Measurements from ENCODE around the gene GALNT17. TPM values are rescaled to one million over a fixed set of nuclear protein-coding genes. Genes with fewer than 3 reads are reported as not detected.

Gene GALNT17
- total RNA-seq, 6 donors from 2014 or later, result 5.3 to 26.2 (median 10.1) TPM

- Histone ChIP-seq H3K36me3 (no peaks in the 10 kb centered on the region), H3K4me1 (no peaks in the 10 kb centered on the region), H3K9me3 (no peaks in the 10 kb centered on the region), H3K27me3 (no peaks in the 10 kb centered on the region), H3K27ac (no peak overlapping the region), H3K4me3 (no peak overlapping the region)
- TF ChIP-seq POLR2A (IDR thresholded peaks at IDR 0.05), result no peak
- TF ChIP-seq, protein P1, sequence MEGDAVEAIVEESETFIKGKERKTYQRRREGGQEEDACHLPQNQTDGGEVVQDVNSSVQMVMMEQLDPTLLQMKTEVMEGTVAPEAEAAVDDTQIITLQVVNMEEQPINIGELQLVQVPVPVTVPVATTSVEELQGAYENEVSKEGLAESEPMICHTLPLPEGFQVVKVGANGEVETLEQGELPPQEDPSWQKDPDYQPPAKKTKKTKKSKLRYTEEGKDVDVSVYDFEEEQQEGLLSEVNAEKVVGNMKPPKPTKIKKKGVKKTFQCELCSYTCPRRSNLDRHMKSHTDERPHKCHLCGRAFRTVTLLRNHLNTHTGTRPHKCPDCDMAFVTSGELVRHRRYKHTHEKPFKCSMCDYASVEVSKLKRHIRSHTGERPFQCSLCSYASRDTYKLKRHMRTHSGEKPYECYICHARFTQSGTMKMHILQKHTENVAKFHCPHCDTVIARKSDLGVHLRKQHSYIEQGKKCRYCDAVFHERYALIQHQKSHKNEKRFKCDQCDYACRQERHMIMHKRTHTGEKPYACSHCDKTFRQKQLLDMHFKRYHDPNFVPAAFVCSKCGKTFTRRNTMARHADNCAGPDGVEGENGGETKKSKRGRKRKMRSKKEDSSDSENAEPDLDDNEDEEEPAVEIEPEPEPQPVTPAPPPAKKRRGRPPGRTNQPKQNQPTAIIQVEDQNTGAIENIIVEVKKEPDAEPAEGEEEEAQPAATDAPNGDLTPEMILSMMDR (IDR thresholded peaks at IDR 0.05), result no peak
- no peak for TF ChIP-seq EP300 (IDR thresholded peaks at IDR 0.05)
- no peak for TF ChIP-seq POLR2AphosphoS5 (IDR thresholded peaks at IDR 0.05)
- WGBS, 2 donors, result 78 to 94% methylated on average over 4 of the region's 4 CpGs
- ATAC-seq (ENCODE audit: low FRiP score in 2 of 2) (no peak), DNase-seq (no peak)
Measured at GRCh38 chr7:71444130-71444529, 312.2 kb downstream of the GALNT17 start.

DNA sequence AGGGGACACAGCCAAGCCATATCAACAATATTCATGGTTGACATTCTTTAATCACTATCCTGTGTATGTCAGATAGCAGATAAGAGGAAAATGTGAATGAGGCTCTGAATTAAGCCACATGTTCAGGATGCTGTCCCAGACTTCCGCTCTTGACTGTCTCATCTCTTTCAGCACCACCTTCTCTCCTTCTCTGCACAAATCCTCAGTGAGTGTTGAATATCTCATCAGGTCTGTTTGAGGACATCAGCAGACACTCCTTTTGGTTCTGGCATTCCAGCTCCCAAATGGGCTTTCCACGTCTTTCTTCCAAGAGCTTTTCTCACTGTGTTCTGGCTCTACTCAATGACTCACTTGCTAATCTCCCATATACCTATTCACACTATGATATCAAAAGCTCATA is 321.7 kb downstream of the GALNT17 start:
- no peaks in the 10 kb centered on the region for H3K4me1 ChIP-seq
- WGBS, 2 donors, result 78 to 90% methylated on average over 2 of the region's 2 CpGs
- TF ChIP-seq POLR2A (IDR thresholded peaks at IDR 0.05) (no peak), POLR2AphosphoS5 (IDR thresholded peaks at IDR 0.05) (no peak), EP300 (IDR thresholded peaks at IDR 0.05) (no peak)
- TF ChIP-seq, protein P1 (IDR thresholded peaks at IDR 0.05), result no peak

DNA sequence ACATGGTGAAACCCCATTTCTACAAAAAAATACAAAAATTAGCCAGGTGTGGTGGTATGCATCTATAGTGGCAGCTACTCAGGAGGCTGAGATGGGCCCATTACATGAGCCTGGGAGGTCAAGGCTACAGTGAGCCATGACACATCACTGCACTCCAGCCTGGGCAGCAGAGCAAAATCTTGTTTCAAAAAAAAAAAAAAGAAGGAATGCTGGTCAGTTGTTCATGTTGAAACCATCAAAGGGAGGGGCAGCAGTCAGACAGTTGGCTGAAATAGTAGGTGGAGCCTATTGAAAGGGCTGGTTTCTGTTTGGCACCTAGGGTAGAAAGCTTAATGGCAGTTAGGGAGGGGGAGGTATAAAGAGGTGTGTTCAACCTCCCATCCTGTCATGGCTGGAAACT is 323.0 kb downstream of the GALNT17 start:
- Histone ChIP-seq H3K27ac (no peak overlapping the region), H3K4me1 (no peaks in the 10 kb centered on the region), H3K4me3 (no peak overlapping the region), H3K9me3 (no peaks in the 10 kb centered on the region), H3K36me3 (no peaks in the 10 kb centered on the region), H3K27me3 (no peaks in the 10 kb centered on the region)
- ATAC-seq (ENCODE audit: low FRiP score in 2 of 2) (no peak), DNase-seq (no peak)
- TF ChIP-seq EP300 (IDR thresholded peaks at IDR 0.05) (no peak), POLR2AphosphoS5 (IDR thresholded peaks at IDR 0.05) (no peak), POLR2A (IDR thresholded peaks at IDR 0.05) (no peak)
- TF ChIP-seq, protein P1 (IDR thresholded peaks at IDR 0.05), result no peak

More for the DNA sequence above, 321.7 kb downstream of the GALNT17 start:
- ATAC-seq (ENCODE audit: low FRiP score in 2 of 2), result no peak
- Histone ChIP-seq H3K9me3 (no peaks in the 10 kb centered on the region), H3K27me3 (no peaks in the 10 kb centered on the region), H3K36me3 (no peaks in the 10 kb centered on the region), H3K27ac (no peak overlapping the region), H3K4me3 (no peak overlapping the region)
- no peak for DNase-seq

DNA sequence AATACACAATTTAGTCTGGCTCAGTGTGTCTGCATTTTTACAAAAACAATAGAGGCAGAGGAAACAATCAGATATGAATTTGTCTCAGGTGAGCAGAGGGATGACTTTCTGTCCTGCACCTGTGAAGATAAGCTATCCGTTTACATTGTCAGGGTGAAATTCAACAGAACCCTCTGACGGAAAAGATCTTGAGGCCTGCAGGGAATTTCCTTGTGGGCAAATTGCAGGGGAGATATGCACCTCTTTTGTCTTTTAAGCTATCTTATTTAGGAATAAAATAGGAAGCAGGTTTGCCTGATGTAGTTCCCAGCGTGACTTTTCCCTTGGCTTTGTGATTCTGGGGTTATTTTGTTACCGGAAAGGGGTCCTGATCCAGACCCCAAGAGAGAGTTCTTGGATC is 325.1 kb downstream of the GALNT17 start:
- 71 to 74% methylated on average over 4 of the region's 4 CpGs for WGBS, 2 donors
- Histone ChIP-seq H3K9me3 (no peaks in the 10 kb centered on the region), H3K27me3 (no peaks in the 10 kb centered on the region), H3K4me3 (no peak overlapping the region), H3K4me1 (no peaks in the 10 kb centered on the region), H3K27ac (no peak overlapping the region), H3K36me3 (no peaks in the 10 kb centered on the region)
- DNase-seq (no peak), ATAC-seq (ENCODE audit: low FRiP score in 2 of 2) (no peak)
- TF ChIP-seq EP300 (IDR thresholded peaks at IDR 0.05) (no peak), POLR2AphosphoS5 (IDR thresholded peaks at IDR 0.05) (no peak), POLR2A (IDR thresholded peaks at IDR 0.05) (no peak)
- TF ChIP-seq, protein P1 (IDR thresholded peaks at IDR 0.05), result no peak

DNA sequence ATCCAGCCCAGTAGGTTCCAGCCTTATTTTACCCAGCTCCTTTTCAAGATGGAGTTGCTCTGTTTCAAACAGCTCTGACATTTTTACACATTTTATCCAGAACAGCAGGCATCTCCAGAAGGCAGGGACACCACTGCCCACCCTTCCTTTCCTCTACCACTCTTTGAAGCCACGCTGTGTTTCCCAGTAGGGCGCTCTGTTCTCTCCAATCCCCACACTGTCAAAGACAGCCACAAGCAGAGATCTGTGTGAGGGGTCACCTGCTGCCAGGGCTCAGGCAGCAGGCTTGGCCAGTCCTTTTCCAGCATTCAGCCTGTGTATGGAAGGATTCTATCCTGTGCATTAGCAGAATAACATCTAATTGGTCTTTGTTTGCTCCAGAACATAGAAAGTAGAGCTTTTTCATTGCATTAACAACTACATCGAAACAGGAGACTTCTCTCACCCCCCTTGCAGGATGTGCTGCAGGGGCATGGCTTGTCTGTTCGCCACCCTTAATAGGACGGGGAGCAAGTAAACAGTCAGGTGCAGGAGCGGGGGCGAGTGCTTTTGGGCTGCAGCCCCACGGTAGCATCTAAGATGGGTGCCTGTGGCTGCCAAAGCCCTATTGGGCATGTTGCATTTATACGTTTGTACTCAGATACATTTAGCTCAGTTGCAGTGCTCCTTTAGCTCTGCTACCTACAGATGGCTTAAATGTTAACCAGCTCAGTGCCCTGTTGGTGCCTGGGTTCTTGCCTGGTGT is 326.1 kb downstream of the GALNT17 start:
- Histone ChIP-seq H3K27ac (no peak overlapping the region), H3K27me3 (no peaks in the 10 kb centered on the region), H3K36me3 (no peaks in the 10 kb centered on the region), H3K4me1 (no peaks in the 10 kb centered on the region), H3K9me3 (no peaks in the 10 kb centered on the region), H3K4me3 (no peak overlapping the region)
- DNase-seq (no peak), ATAC-seq (ENCODE audit: low FRiP score in 2 of 2) (no peak)
- TF ChIP-seq POLR2AphosphoS5 (IDR thresholded peaks at IDR 0.05), result no peak
- no peak for TF ChIP-seq EP300 (IDR thresholded peaks at IDR 0.05)
- TF ChIP-seq, protein P1 (IDR thresholded peaks at IDR 0.05), result no peak
- no peak for TF ChIP-seq POLR2A (IDR thresholded peaks at IDR 0.05)
- WGBS, 2 donors, result 51 to 58% methylated on average over 8 to 9 of the region's 9 CpGs

All from upper lobe of left lung (tissue), 6 donors.